ENCODE data around the gene ERG.

Gene ERG

GRCh38 chr21:38355353-38355752 lies 142.9 kb downstream of the ERG start:
- no peak for DNase-seq (ENCODE audit: extremely low read depth, low read depth)
- no peak for TF ChIP-seq CTCF (IDR thresholded peaks at IDR 0.05; ENCODE audit: low read depth, low read length)

- TF ChIP-seq CTCF (IDR thresholded peaks at IDR 0.05; ENCODE audit: low read depth, low read length) = no peak
- no peak for DNase-seq (ENCODE audit: extremely low read depth, low read depth)
Observed at GRCh38 chr21:38354746-38355145, 143.5 kb downstream of the ERG start.

- no peak for TF ChIP-seq CTCF (IDR thresholded peaks at IDR 0.05; ENCODE audit: low read depth, low read length)
Observed at GRCh38 chr21:38354231-38354630, 144.0 kb downstream of the ERG start.

GRCh38 chr21:38352536-38353219 lies 145.6 kb downstream of the ERG start:
- peak; percentile 90 for TF ChIP-seq CTCF (IDR thresholded peaks at IDR 0.05; ENCODE audit: low read depth, low read length)
- peak; percentile 31 for DNase-seq (ENCODE audit: extremely low read depth, low read depth)

More at GRCh38 chr21:38354231-38354630, 144.0 kb downstream of the ERG start:
- DNase-seq (ENCODE audit: extremely low read depth, low read depth) = no peak

- peak; percentile 58 for DNase-seq (ENCODE audit: extremely low read depth, low read depth)
Observed at GRCh38 chr21:38351961-38352521, 146.2 kb downstream of the ERG start.

GRCh38 chr21:38351176-38351959 lies 146.9 kb downstream of the ERG start:
- no peak for DNase-seq (ENCODE audit: extremely low read depth, low read depth)
- TF ChIP-seq CTCF (IDR thresholded peaks at IDR 0.05; ENCODE audit: low read depth, low read length) = no peak

More at GRCh38 chr21:38351961-38352521, 146.2 kb downstream of the ERG start:
- no peak for TF ChIP-seq CTCF (IDR thresholded peaks at IDR 0.05; ENCODE audit: low read depth, low read length)

GRCh38 chr21:38350684-38351083 lies 147.6 kb downstream of the ERG start:
- TF ChIP-seq CTCF (IDR thresholded peaks at IDR 0.05; ENCODE audit: low read depth, low read length) = no peak
- DNase-seq (ENCODE audit: extremely low read depth, low read depth) = no peak

All from AG09319 (cell line).